Tibial nerve (tissue), 3 donors: Measurements from ENCODE around the gene CHURC1.

Source experiments
- POLR2A ChIP-seq, 2 donors: fragments of 450-650 bp; IDR thresholded peaks; one replicate each; pipeline ENCODE4 v1.6.1; 2017; ENCODE audit warnings: antibody characterized with exemption in 2 of 2, mild to moderate bottlenecking in 2 of 2, moderate library complexity in 2 of 2
- TF ChIP-seq, protein P1 (sequence below), 5 experiments: fragments of 200-600 bp in 3 of 5; fragments of 450-650 bp in 2 of 5; sonication (generic) in 3 of 5; IDR thresholded peaks; one replicate each; pipeline ENCODE4 v1.5.1; 2016 to 2019; ENCODE audit warnings: antibody characterized with exemption in 5 of 5, mild to moderate bottlenecking in 3 of 5, moderate library complexity in 2 of 5

DNA sequence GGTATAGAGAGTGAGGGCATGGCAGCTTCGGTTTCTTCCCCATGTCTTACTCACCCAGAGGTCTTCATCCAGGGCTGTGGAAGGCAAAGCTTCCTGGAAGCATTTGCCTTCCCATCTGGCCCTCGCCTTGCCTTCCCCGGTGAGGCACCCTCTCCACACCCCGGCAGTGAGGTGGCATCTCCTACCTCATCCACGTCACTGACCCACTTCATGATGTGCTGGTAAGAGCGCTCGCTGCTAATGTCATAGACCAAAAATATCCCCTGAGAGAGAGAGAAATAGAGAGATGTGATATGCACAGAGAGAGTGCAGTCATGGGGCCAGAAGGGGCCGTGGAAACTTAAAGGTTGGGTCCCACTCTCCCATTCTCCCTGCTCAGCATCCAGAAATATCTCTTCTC lies 36.6 kb downstream of the CHURC1 start:
- TF ChIP-seq, protein P1, sequence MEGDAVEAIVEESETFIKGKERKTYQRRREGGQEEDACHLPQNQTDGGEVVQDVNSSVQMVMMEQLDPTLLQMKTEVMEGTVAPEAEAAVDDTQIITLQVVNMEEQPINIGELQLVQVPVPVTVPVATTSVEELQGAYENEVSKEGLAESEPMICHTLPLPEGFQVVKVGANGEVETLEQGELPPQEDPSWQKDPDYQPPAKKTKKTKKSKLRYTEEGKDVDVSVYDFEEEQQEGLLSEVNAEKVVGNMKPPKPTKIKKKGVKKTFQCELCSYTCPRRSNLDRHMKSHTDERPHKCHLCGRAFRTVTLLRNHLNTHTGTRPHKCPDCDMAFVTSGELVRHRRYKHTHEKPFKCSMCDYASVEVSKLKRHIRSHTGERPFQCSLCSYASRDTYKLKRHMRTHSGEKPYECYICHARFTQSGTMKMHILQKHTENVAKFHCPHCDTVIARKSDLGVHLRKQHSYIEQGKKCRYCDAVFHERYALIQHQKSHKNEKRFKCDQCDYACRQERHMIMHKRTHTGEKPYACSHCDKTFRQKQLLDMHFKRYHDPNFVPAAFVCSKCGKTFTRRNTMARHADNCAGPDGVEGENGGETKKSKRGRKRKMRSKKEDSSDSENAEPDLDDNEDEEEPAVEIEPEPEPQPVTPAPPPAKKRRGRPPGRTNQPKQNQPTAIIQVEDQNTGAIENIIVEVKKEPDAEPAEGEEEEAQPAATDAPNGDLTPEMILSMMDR (IDR thresholded peaks at IDR 0.05): no peak
- no peak for TF ChIP-seq POLR2A (IDR thresholded peaks at IDR 0.05)
